Dedifferentiated amniotic fluid mesenchymal stem cell (primary cell): ENCODE data around the gene DLEU7.
A peak's percentile ranks its signal among the peaks of the same experiment; 100 is the strongest.

Experiments used
- DNase-seq: peaks from one replicate; pipeline ENCODE4 v3.0.0-alpha.2; 2016; ENCODE audit errors: extremely low spot score

Gene DLEU7

DNA sequence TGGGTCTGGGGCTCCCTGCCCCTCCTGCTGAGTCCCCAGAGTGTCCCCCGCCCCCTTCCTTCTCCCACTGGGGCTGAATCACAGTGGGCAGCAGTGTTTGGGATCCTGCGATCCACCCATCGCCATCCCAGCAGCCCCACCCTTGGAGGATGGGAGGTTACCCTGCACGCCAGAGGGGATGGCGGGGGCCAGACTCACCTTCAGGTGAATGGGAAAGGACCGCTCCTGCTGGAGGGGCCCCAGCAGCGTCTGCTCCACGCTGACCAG lies 569 bp downstream of the DLEU7 start:
- no peak for DNase-seq

DNA sequence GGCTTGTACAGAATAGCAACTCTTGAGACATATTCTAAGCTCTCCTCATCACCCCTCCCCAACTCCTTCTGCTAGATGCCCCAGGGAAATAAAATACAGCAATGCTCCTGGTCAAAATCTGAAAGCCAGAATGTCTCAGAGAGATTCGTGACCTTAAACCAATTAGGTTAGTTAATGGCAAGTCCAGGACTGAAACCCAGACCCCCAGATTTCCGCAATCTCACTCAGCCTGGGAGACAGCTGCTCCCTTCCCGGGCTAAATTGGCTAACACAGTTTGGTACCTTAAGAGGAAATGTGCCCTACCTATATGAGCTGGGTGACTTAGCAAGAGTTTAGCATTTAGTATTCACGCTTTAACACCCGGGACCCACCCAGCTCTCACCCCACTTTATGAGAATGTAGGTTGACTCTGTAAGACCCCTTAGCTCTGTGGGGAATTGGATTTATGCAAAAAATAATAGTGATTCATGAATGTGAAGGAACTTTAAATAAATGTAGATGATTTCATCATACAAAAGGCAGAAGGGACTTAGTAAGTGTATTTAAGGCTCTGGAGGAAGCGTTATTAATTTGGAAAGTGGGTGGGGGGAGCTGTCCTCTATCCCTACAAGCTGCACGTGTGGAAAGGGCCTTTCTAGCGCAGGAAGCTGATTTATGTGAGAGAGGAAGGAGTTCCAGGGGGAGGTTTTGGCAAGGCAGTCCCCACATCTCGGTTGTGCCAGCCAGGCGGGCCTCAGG lies 1.1 kb downstream of the DLEU7 start:
- no peak for DNase-seq

DNA sequence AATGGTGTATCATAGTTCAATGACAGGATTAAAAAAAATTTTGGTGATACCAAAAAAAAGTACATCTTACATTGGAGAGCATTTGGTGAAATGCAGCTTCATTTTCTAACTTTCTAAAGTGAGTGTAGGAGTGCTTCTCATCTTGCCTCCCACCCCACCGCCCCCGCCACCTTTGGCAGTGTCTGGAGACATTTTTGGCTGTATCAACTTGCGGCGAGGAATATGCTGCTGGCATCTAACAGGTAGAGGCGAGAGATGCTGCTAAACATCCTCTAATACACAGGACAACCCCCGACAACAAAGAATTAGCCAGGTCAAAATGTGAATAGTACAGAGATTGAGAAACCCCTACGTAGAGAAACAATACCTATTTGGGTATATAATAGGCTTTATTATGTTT lies 1.7 kb downstream of the DLEU7 start:
- DNase-seq = no peak

DNA sequence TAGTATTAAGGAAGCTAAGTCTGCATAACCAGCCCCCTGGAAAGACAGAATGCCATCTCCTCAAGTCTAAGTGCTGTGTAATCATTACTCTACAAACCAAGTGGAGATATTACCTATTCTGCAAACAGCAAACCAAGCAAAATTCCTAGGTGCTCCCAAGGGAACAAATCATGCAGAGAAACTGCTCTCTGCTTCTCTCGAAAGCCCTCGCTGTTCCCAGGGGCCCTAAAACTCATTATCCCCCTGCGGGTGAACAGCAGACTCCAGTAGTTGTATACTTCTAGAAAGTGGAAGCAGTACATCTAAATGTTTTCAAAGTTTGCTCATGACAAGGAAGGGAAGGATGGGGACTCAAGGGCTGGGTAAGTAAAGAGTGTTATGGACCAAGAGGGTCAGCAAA lies 3.2 kb downstream of the DLEU7 start:
- no peak for DNase-seq

- DNase-seq = no peak
Observed at GRCh38 chr13:50839828-50840227, 3.7 kb downstream of the DLEU7 start.

- DNase-seq = no peak
Observed at GRCh38 chr13:50838701-50839100, 4.8 kb downstream of the DLEU7 start.

GRCh38 chr13:50838031-50838430 lies 5.5 kb downstream of the DLEU7 start:
- DNase-seq = no peak

- no peak for DNase-seq
Observed at GRCh38 chr13:50831512-50831911, 12.0 kb downstream of the DLEU7 start.

DNA sequence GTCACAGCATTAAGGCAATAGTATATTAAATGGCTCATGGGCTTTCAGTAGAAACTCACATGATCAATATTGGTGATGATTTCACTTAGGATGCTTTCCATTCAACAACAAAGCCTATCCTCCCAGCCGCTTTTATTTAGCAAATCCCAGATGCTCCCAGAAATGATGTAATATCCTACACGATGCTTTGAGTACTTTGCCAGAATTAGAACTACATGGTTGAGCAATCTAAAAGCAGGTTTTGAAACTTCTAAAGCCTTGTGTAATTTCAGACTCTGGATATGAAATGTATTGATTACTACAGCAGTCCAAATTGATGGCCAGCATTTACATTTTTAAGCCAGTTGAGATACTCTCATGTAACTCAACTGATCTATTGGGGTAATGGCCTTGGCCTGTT lies 13.6 kb downstream of the DLEU7 start:
- peak; percentile 25 for DNase-seq

DNA sequence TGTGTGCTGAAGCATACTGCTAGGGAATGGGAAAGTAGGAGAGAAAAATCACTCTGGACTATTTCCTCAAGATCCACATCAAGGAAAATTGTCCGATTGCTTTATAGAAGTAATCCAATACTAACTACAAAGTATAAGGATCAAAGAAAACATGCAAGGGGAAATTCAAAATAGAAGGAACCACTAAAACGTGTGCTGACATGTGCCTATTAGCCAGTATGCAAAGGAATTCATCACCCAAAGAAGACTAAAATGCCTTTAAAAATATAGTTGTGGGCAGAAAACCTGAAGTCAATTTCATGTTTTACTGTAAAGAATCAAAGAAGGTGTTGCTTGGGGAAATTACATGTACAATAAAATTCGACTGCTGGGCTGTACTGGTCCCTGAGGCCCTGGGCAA lies 14.3 kb downstream of the DLEU7 start:
- DNase-seq = no peak

DNA sequence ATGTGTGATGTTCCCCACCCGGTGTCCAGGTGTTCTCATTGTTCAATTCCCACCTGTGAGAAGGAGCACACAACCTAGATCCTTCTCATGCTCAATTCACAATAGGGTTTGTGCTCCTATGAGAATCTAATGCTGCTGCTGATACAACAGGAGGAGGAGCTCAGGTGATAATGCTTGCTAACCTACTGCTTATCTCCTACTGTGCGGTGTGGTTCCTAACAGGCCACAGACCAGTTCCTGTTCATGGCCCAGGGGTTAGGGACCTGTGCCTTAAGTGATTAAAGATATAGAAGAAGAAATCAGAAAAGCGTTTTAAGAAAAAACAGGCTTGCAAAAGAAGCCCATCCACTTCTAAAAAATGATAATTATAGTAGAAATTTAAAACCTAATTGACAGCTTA lies 17.5 kb downstream of the DLEU7 start:
- no peak for DNase-seq

GRCh38 chr13:50812242-50812641 lies 31.2 kb downstream of the DLEU7 start:
- no peak for DNase-seq

GRCh38 chr13:50810998-50811397 lies 32.5 kb downstream of the DLEU7 start:
- DNase-seq = no peak

DNA sequence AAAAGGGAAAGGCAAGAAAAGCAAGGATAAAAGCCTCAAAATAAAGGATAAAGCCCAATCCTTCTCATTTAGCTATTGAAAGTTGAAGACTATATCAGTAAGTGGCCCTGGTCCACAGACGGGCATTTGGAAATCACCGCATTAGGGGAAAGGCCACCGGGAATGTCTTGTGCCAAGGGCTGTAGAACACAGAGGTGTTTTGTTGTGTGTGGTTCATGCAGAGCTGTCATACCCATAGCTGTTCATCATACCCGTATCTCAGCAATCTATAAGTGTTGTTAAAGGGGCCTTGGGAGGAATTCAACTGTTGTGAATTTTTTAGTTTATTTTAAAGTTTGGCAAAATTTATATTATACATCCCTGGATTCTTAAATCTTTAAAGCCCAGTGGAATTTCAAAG lies 33.0 kb downstream of the DLEU7 start:
- no peak for DNase-seq

- no peak for DNase-seq
Observed at GRCh38 chr13:50809133-50810090, 34.1 kb downstream of the DLEU7 start.

DNA sequence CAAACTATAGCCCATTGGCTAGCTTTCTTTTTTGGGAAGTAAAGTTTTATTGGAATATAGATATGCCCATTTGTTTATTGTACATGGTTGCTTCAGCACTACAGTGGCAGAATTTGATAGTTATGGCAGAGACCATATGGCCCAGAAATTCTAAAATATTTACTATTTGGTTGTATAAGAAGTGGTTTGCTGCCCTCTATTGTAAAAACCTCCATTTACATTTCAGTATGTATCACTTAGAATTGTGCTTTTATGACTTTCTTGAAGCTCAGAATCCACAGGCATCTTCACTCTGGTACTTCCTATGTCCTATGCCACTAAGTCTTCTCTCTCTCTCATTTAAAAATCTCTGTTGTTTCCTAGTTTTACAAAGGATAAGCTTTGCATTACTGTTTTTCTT lies 37.7 kb downstream of the DLEU7 start:
- no peak for DNase-seq

DNA sequence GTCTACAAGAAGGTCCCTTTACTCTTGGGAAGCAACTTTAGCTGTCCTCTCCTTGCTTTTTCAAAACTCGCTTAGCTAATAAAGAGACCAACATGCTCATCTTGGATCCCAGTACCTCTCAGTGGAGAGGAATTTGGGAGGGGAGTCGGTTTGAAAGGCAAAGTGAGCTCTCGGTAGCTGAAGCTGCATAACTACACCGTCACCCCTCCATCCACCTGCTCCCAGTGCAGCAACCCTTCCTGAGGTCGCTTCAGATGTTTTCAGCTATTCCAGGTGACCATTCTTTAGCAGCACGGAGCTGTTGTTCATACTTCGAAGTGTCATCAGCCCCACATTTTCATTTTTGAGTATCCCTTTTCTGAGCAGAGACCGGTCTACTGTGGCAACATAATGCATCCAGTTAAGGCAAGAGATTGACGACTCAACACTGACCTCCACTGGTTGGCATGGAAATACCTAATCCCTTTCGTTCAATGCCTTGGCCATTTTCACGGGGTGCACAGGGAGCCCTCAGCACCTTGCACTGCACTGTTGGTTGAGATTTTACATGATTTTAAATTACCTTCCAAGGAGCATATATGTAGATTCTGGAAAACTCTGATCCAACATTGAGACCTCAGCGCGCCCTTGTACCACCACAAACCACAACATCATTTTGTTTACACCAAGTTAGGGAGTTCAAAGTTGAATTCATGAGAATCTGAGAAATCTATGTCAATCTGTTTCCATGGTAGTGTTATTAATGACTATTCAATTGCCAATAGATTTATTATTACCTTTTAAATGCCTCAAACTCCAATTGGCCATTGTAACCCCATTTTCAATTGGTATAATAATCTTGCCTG lies 42.2 kb downstream of the DLEU7 start:
- peak; percentile 68 for DNase-seq

GRCh38 chr13:50800091-50800739 lies 43.3 kb downstream of the DLEU7 start:
- DNase-seq = no peak

DNA sequence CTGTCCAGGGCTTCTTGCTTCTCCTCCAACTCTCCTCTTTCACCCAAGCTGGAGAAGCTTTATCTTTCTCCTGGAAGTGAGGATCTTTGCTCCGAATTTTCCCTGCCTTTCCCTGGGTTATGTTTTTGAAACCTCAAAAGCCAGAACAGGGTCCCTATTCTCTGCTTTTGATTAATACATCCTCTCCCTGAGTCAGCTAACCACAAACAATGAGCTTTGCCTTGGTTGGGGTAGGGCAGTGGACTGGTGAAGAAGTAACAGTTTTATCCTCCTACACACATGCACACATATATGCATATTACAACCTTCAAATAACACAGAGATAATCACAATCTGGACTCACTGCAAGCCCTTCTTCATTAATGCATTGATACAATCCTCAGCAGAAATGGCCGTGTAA lies 44.6 kb downstream of the DLEU7 start:
- no peak for DNase-seq

GRCh38 chr13:50797091-50797490 lies 46.4 kb downstream of the DLEU7 start:
- no peak for DNase-seq

DNA sequence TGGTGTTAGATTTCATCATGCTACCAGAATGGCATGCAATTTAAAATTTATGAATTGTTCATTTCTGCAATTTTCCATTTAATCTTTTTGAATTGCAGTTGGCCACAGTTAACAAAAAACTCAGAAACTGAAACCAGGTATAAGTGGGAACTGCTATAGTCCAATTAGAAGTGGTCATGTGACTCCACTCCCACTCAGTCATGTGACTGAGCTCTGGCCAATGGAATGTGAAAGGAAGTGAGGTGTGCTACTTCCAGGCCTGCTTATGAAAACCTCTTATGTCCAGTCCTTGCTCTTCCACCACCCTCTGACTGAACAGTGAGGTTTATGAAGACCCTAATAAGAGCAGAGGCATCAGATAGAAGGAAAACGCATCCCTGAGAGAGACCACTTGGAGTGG lies 47.0 kb downstream of the DLEU7 start:
- no peak for DNase-seq

- no peak for DNase-seq
Observed at GRCh38 chr13:50794226-50794625, 49.3 kb downstream of the DLEU7 start.
